Stimulated activated CD8-positive, alpha-beta memory T cell treated with anti-CD3 and anti-CD28 coated beads, Interleukin-15, amount 100 ng/mL, for 48 hours (primary cell): Measurements from ENCODE around the gene YWHAQ.

Source experiments
- DNase-seq, 2 donors: peaks; one replicate each; pipeline ENCODE4 v3.0.0-alpha.2; 2020; ENCODE audit warnings: low read depth in 2 of 2

The YWHAQ gene

GRCh38 chr2:9655441-9656269 is 24.9 kb upstream of the YWHAQ start:
- DNase-seq = peak; percentile 55 to 68

- no peak for DNase-seq
Measured at GRCh38 chr2:9654452-9655100, 23.8 kb upstream of the YWHAQ start.

DNA sequence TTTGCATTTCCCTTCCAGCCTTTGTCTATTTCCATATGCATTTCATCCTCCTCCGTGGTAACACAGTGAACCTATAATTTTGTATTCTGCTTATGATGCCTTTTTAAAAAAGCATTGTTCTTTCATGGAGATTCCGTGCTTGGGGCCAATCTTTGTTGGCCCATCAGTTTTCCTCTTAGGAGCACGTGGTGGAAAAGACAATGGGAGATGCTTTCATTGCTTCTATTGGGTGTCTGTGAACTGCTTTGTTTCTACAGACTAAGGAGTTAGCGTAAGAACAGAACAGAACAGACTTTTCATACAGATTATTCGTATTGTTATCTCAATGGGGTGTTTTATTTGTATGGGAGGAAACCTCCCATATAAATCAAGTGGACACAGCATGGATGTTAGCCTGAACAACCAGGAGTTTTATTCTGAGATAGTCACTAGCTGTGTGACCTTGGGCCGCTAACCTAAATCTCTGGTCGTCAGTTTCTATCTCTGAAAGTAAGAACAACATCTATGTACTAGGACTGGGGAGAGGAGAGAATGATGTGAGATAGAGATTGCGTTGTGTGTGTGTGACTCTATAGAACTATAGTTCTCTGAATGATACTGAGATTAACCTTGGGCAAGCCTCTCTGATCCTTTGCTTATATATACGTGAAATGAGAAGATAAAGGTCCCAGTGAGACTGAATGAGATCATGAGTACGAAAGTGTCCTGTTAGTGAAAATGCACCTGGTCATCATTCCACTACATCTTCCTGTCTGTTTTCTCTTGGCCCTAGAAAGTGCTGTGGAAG is 22.9 kb upstream of the YWHAQ start:
- no peak for DNase-seq

- DNase-seq = no peak
Measured at GRCh38 chr2:9652898-9653479, 22.2 kb upstream of the YWHAQ start.

GRCh38 chr2:9652267-9652666 is 21.5 kb upstream of the YWHAQ start:
- no peak for DNase-seq

DNA sequence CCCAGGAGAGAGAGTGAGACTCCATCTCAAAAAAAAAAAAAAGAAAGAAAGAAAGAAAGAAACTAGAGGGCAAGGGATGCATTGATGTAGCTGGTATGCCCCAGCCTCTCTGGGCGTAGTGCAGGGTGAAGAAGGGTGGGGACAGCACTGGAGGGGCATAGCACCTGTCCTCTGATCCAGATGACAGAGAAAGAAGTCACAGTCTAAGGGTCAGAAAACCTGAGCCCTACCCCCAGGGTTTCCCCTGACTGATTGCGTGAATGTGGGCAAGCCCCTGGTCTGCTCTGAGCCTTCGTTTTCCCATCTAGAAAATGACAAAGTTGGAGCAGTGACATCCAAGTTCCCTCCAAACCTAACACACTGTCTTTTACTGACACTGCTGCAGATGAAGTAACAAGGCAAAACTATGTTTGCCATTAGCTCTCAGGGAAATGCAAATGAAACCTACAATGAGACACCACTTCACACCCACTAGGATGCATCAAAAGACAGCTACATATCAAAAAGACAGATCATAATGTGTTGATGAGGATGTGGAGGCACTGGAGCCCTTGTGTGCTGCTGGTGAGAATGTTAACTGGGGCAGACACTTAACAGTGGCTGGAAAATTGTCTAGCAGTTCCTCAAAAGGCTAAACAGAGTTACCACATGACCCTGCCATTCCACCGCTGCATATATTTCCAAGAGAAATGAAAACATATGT is 19.5 kb upstream of the YWHAQ start:
- DNase-seq = no peak

GRCh38 chr2:9649261-9649660 is 18.5 kb upstream of the YWHAQ start:
- no peak for DNase-seq

GRCh38 chr2:9648821-9649220 is 18.0 kb upstream of the YWHAQ start:
- no peak for DNase-seq

- no peak for DNase-seq
Measured at GRCh38 chr2:9647884-9648283, 17.1 kb upstream of the YWHAQ start.

- no peak for DNase-seq
Measured at GRCh38 chr2:9646196-9647030, 15.6 kb upstream of the YWHAQ start.

DNA sequence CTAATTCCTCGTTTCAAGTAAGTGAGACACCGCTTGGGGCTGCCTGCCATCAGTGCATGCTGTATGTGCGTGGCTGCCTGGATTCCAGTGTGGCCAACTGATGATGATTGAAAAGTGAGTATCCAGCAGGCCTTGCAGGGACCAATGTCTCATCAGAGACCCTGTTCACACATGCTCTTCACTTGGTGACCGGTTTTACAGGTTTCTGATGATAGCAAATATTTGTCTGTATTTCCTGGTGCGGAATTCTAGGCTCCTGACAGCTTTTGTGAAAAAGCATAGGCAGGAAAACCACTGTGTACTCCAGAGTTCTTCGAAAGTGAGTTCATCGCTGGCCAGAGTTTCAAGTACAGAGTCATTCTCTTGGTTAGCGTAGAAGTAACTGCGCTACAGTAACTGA is 13.8 kb upstream of the YWHAQ start:
- no peak for DNase-seq

DNA sequence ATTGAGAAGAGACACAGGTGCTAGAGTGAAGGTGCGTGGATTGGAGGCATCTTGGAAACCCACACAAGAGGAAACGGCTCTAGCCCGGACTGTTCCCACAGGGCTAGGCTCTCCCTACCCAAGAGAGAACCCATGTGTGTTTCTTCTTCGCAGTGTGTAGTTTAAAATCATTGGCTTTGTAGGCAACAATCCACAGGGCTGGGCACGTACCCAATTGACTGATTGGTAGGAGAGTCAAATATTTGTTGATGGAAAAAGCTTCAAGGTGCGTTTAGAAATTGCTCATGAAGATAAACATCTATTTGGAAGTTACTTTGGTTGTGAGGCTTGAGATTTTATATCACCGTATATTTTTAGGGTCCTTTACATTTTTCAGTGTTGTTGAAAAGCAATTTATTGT is 13.2 kb upstream of the YWHAQ start:
- no peak for DNase-seq

DNA sequence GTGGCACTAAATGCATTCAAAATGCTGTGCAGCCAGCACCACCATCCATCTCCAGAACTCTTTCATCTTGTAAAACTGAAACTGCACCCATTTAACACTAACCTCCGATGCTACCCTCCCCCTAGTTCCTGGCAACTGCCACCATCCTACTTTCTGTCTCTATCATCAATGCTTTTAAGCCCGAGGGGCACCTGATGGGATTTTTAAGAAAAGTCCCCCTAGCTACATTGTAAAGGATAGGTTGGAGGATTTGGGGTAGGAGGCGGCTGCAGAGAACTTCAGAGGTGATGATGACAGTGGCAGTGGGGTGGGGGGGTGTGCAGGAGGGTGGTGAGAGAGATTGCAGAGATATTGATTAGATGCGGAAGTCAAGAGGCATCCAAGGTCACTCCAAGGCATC is 10.8 kb upstream of the YWHAQ start:
- DNase-seq = peak in 1 of 2 donors; percentile 25

GRCh38 chr2:9640403-9641104 is 9.8 kb upstream of the YWHAQ start:
- no peak for DNase-seq

DNA sequence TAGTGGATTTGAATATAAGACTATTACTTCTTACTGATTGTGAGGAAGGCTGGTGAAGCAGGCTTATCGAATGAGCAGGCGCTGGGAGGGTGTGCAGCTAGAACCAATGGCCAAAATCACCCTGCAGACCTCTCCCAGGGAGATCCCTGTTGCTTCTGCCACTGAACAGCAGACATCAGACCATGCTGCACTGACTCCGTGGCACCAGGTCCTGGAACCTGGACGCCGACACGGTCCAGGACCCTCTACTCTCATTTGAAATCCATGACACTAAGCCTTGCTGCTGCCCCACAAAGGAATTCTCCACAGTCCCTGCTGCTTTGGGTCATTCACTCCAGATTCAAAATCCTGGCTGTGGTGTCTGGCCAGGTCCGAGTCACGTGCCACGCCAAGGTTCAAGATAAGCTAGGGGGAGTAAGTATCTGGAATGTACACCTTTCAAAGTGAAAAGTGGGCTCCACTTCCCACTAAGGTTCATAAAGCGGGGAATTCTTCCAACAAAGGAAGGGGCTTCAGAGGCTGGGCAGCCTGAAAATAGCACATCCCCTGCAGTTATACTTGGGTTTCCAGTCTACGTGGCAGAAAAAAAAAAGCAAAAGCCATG is 9.0 kb upstream of the YWHAQ start:
- no peak for DNase-seq

DNA sequence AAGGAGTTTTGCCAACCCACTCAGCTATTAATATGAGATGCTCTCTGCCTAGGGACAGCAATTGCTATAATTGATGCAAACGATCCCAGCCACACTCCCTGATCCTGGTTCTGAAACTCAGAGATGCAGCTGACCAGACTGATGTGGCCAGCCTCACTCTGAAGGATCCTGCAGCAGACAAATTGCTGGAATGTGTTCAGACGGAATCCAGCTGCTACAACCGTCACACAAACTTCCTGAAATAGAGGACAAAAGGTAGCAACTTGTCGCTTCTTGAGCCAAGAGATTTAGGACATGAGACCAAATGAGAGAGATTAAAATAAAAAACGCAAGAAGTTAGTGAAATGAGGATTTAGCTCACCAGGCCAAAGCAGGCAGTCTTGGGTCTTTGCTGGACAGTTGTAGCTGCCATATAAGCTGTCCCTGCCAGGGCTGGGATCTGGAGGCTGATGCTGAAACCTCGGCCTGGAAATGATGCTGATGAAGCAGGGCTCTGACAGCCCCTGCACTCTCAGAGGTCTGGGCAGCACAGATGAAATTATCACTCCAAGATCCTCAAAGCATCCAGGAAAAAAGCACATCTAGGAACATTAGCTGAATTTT is 8.3 kb upstream of the YWHAQ start:
- no peak for DNase-seq

DNA sequence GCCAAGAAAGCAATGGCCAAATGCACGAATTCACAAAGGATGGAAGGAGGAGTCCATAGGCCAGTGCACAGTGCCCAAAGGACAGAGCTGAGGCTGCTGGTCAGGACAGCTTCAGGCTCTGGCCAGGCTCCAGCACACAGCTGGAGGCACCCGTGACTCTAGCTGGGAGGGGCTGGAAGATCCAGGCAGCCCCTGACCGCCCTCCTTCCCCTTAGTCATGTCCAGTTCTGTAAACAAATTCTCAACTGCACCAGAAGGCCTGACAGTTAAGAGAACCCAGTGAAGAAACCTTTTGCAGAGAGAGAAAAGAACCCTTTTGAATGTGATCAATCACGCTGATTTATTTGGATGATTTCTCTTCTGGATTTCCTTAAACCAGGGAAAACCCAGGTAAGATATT is 7.7 kb upstream of the YWHAQ start:
- DNase-seq = no peak

- DNase-seq = no peak
Measured at GRCh38 chr2:9637330-9637729, 6.5 kb upstream of the YWHAQ start.

DNA sequence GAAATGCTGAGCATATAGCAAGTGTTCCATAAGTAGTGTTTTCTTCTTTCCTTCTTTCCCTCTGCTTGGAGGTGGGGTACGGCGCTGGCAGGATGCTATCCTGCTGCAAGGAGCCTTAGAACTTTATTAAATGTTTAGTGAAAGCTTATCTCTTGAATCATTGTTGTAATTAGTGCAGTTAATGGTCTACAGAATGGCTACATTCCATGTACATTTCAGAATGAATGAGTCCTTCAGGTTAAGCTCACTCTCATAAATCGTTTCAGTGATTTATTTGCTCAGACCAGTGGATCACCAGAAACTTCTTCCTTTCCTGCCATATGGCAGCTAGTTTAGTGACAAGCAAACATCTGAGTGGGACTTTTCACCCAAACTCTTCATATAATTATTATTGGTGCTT is 3.3 kb upstream of the YWHAQ start:
- DNase-seq = no peak
